Stomach (tissue), 9 donors: ENCODE data around the gene UCK2. TPM values are rescaled to one million over a fixed set of nuclear protein-coding genes. Genes with fewer than 3 reads are reported as not detected.

Source experiments
- DNase-seq, 2 donors: peaks; one replicate each; pipeline versions ENCODE4 v3.0.0 to v3.0.0-alpha.2; 2013 to 2019
- H3K27ac ChIP-seq, 5 donors: fragments of 200-600 bp in 4 of 5; sonication (generic) in 4 of 5; one replicate each; pipeline ENCODE4 v1.5.1; 2013 to 2019; ENCODE audit warnings: mild to moderate bottlenecking in 1 of 5, moderate library complexity in 1 of 5
- H3K27me3 ChIP-seq, 3 donors: fragments of 200-600 bp; sonication (generic); one replicate each; pipeline ENCODE4 v1.5.1; 2017 to 2019; ENCODE audit warnings: mixed run types in 1 of 3
- H3K36me3 ChIP-seq, 4 donors: fragments of 200-600 bp; sonication (generic); 1 replicate in 3 of 4; 2 replicates in 1 of 4; pipeline ENCODE4 v1.5.1; 2016 to 2019
- H3K4me1 ChIP-seq, 4 donors: fragments of 200-600 bp; sonication (generic); one replicate each; pipeline ENCODE4 v1.5.1; 2016 to 2019
- H3K4me3 ChIP-seq, 4 donors: fragments of 200-600 bp; sonication (generic) in 3 of 4; one replicate each; pipeline ENCODE4 v1.5.1; 2016 to 2019; ENCODE audit warnings: mild to moderate bottlenecking in 1 of 4
- H3K9me3 ChIP-seq, 4 donors: fragments of 200-600 bp; sonication (generic); one replicate each; pipeline ENCODE4 v1.5.1; 2016 to 2019
- EP300 ChIP-seq: sonication (generic); formaldehyde crosslinking; IDR thresholded peaks from one replicate; pipeline ENCODE4 v1.6.1; 2017; ENCODE audit warnings: antibody characterized with exemption
- POLR2A ChIP-seq, 4 donors: fragments of 450-650 bp; IDR thresholded peaks; one replicate each; pipeline ENCODE4 v1.6.1; 2016; ENCODE audit warnings: antibody characterized with exemption in 4 of 4, control low read depth in 2 of 4, mild to moderate bottlenecking in 1 of 4, moderate library complexity in 1 of 4
- POLR2AphosphoS5 ChIP-seq, 3 donors: sonication (generic); formaldehyde crosslinking; IDR thresholded peaks; one replicate each; pipeline ENCODE4 v1.6.1; 2016; ENCODE audit warnings: antibody characterized with exemption in 3 of 3
- WGBS, 5 donors: extraction: QIAGEN DNeasy Blood & Tissue Kit in 3 of 5; methylation state at CpG; one replicate each; pipeline versions ENCODE4 v1.1.5 to v1.1.7; 2013 to 2018; 5-methylcytosine and 5-hydroxymethylcytosine counted together
- intact Hi-C: fragments of 100-400 bp; cut with DNase I; formaldehyde crosslinking; loops from one replicate; pipeline ENCODE4 v1.15.1; 2023; ENCODE audit warnings: low total_unique reads
- polyA plus RNA-seq, 3 donors: library from polyadenylated mRNA; stranded (reverse); fragments of 200-250 nt; gene quantifications; one replicate each; pipeline ENCODE4 v1.2.3, GENCODE V29; 2013
- total RNA-seq, 5 donors: library from RNA; depleted of rRNA; stranded (reverse); fragments of >200 nt; gene quantifications; one replicate each; pipeline versions ENCODE4 v1.1.0 to v1.2.3, GENCODE V29; 2014 to 2016
- TF ChIP-seq, protein P1 (sequence below), 7 experiments: fragments of 450-650 bp in 4 of 7; fragments of 200-600 bp in 3 of 7; sonication (generic) in 3 of 7; IDR thresholded peaks; one replicate each; pipeline ENCODE4 v1.5.1; 2016 to 2019; ENCODE audit warnings: antibody characterized with exemption in 7 of 7, control low read depth in 2 of 7, mild to moderate bottlenecking in 1 of 7
- donor health status: healthy with polysubstance abuse.
- donor health status: Bipolar disorder and iron deficiency.
- donor health status: healthy.

The UCK2 gene
- total and polyA plus RNA-seq, 8 donors = 12.3 to 72.8 (median 30.3) TPM

DNA sequence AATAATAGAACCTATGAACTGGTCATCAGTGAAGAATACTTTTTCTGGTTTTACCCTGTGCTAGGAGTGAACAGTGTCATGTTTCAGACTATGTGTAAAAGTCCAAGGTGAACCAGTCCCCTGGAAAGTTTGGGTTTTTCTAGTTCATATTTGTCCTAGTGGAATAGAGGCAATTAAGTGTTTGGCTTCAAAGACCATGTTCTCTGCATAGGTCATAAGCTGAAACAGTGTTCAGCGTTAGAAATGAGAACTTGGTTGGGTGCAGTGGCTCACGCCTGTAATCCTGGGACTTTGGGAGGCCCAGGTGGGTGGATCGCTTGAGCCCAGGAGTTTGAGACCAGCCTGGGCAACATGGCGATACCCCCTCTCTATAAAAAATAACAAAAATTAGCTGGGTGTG, 77.5 kb downstream of the UCK2 start:
- Histone ChIP-seq H3K27ac (no peak overlapping the region), H3K36me3 (peaks cover 27 to 71% (median 58%) of the 10 kb centered on the region in 4 donors), H3K4me3 (no peak overlapping the region), H3K27me3 (no peaks in the 10 kb centered on the region), H3K4me1 (peaks cover 6 to 40% (median 21%) of the 10 kb centered on the region in 4 donors), H3K9me3 (no peaks in the 10 kb centered on the region)
- intact Hi-C loops = no loop called here
- no peak for DNase-seq
- 72 to 98% (median 96%) methylated on average over 4 of the region's 4 CpGs for WGBS, 5 donors
- TF ChIP-seq POLR2AphosphoS5 (IDR thresholded peaks at IDR 0.05) = no peak
- TF ChIP-seq, protein P1, sequence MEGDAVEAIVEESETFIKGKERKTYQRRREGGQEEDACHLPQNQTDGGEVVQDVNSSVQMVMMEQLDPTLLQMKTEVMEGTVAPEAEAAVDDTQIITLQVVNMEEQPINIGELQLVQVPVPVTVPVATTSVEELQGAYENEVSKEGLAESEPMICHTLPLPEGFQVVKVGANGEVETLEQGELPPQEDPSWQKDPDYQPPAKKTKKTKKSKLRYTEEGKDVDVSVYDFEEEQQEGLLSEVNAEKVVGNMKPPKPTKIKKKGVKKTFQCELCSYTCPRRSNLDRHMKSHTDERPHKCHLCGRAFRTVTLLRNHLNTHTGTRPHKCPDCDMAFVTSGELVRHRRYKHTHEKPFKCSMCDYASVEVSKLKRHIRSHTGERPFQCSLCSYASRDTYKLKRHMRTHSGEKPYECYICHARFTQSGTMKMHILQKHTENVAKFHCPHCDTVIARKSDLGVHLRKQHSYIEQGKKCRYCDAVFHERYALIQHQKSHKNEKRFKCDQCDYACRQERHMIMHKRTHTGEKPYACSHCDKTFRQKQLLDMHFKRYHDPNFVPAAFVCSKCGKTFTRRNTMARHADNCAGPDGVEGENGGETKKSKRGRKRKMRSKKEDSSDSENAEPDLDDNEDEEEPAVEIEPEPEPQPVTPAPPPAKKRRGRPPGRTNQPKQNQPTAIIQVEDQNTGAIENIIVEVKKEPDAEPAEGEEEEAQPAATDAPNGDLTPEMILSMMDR (IDR thresholded peaks at IDR 0.05) = no peak
- no peak for TF ChIP-seq POLR2A (IDR thresholded peaks at IDR 0.05)
- no peak for TF ChIP-seq EP300

- H3K27me3 ChIP-seq = no peaks in the 10 kb centered on the region
- peaks cover 8 to 40% (median 18%) of the 10 kb centered on the region in 4 donors for H3K4me1 ChIP-seq
- H3K27ac ChIP-seq = no peak overlapping the region
- no peak for TF ChIP-seq POLR2A (IDR thresholded peaks at IDR 0.05)
- no peak for TF ChIP-seq EP300
- no peak for TF ChIP-seq POLR2AphosphoS5 (IDR thresholded peaks at IDR 0.05)
- TF ChIP-seq, protein P1 (IDR thresholded peaks at IDR 0.05) = no peak
- intact Hi-C loops = no loop called here
- DNase-seq = peak in 1 of 2 donors; percentile 9
- peaks cover 27 to 71% (median 58%) of the 10 kb centered on the region in 4 donors for H3K36me3 ChIP-seq
- no peak overlapping the region for H3K4me3 ChIP-seq
- no peaks in the 10 kb centered on the region for H3K9me3 ChIP-seq
- 87 to 96% (median 93%) methylated on average over 3 of the region's 3 CpGs for WGBS, 5 donors
Observed at GRCh38 chr1:165905853-165906252, 78.4 kb downstream of the UCK2 start.

- peak in 1 of 2 donors; percentile 11 for DNase-seq
- H3K27ac ChIP-seq = no peak overlapping the region
- no peak overlapping the region for H3K4me3 ChIP-seq
- H3K36me3 ChIP-seq = peaks cover 27 to 71% (median 58%) of the 10 kb centered on the region in 4 donors
- no peaks in the 10 kb centered on the region for H3K9me3 ChIP-seq
- intact Hi-C loops = no loop called here
- TF ChIP-seq POLR2A (IDR thresholded peaks at IDR 0.05) (no peak), POLR2AphosphoS5 (IDR thresholded peaks at IDR 0.05) (no peak), EP300 (no peak)
- TF ChIP-seq, protein P1 (IDR thresholded peaks at IDR 0.05) = no peak
- H3K4me1 ChIP-seq = peaks cover 19 to 41% (median 26%) of the 10 kb centered on the region in 4 donors
- H3K27me3 ChIP-seq = no peaks in the 10 kb centered on the region
- 77 to 84% (median 79%) methylated on average over 9 to 13 of the region's 13 CpGs for WGBS, 5 donors
Observed at GRCh38 chr1:165907256-165907857, 79.9 kb downstream of the UCK2 start.

- intact Hi-C loops = loop anchor here (5.0 to 10.0 kb wide), 3 partner anchors 186 to 516 kb away; no protein-coding TSS in a partner anchor
- peaks cover 33 to 55% (median 41%) of the 10 kb centered on the region in 4 donors for H3K4me1 ChIP-seq
- no peaks in the 10 kb centered on the region for H3K27me3 ChIP-seq
- H3K27ac ChIP-seq = peak overlapping the region; percentile 69 to 79 (median 74)
- DNase-seq = peak; percentile 76 to 94
- TF ChIP-seq EP300 (no peak), POLR2AphosphoS5 (IDR thresholded peaks at IDR 0.05) (peak in 2 of 3 donors; percentile 45 to 66), POLR2A (IDR thresholded peaks at IDR 0.05) (no peak)
- H3K4me3 ChIP-seq = no peak overlapping the region
- H3K36me3 ChIP-seq = peaks cover 20 to 40% (median 37%) of the 10 kb centered on the region in 4 donors
- no peaks in the 10 kb centered on the region for H3K9me3 ChIP-seq
- 19 to 41% (median 31%) methylated on average over 8 to 14 of the region's 14 CpGs for WGBS, 5 donors
Observed at GRCh38 chr1:165910764-165911421, 83.5 kb downstream of the UCK2 start.
